Endothelial cell of umbilical vein (primary cell): ENCODE measurements around the gene POLG.

Experiments
- FOS ChIP-seq: IDR thresholded peaks from 2 replicates; pipeline ENCODE4 v1.6.1; 2011; ENCODE audit warnings: mild to moderate bottlenecking, low read length, moderate library complexity, borderline replicate concordance; ENCODE audit not compliant: insufficient read depth
- POLR2A ChIP-seq: IDR thresholded peaks from 2 replicates; pipeline ENCODE4 v1.6.1; 2012; ENCODE audit warnings: low read depth, mild to moderate bottlenecking, control low read depth, low read length
- POLR2AphosphoS5 ChIP-seq: IDR thresholded peaks from 2 replicates; pipeline ENCODE4 v1.6.1; 2012; ENCODE audit warnings: low read depth, mild to moderate bottlenecking, control low read depth, low read length, moderate library complexity; ENCODE audit not compliant: insufficient read depth
- TF ChIP-seq, protein P1 (sequence below), 2 donors: IDR thresholded peaks; 1 replicate in 1 of 2; 2 replicates in 1 of 2; pipeline ENCODE4 v1.5.1; 2011; ENCODE audit warnings: low read length in 2 of 2, mild to moderate bottlenecking in 2 of 2, moderate library complexity in 2 of 2, control low read depth in 1 of 2, inconsistent platforms in 1 of 2, low read depth in 1 of 2; ENCODE audit not compliant: insufficient read depth in 1 of 2; ENCODE audit errors: extremely low read depth in 1 of 2
- TF ChIP-seq, protein P2 (sequence below): IDR thresholded peaks from 2 replicates; pipeline ENCODE4 v1.6.1; 2011; ENCODE audit not compliant: insufficient read depth, insufficient read length

DNA sequence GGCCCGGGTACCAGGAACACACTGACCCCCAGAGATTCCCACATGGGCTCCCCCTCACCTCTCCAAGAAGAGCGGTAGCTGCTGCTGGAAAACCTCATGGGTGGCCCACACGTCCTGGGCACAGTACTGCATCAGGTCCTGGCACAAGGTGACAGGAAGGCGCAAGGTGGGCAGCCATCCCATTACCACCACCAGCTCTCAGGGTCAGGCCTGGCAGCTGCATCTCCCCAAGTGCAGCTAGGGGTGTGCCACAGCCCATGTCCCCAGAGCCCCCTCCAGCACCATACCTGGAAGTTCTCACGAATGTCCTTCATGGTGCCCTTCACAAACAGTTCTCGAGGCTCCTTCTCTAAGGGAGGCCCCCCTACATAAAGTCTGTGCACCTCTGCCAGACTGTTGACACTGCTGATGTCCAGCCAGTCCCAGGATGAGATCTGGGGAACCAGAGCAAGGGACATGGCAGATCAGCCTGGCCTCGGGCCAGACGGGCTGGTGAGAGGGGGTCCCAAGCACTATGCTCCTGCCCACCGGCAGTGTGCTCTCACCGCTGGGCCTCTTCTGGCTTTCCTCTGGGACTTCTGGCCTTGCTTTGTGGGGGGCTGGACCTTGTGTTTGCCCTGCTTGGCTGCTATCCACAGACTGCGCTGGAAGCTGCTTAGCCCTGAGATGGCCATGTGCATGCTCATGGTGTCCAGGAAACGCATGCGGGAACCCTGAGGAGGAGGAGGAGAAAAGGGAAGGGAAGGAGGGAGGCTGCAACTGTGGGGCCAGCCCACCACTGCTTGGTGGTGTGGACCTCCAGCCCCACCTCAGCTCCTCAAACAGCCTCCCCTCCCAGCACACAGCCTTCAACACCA lies 6.0 kb downstream of the POLG start:
- TF ChIP-seq, protein P1, sequence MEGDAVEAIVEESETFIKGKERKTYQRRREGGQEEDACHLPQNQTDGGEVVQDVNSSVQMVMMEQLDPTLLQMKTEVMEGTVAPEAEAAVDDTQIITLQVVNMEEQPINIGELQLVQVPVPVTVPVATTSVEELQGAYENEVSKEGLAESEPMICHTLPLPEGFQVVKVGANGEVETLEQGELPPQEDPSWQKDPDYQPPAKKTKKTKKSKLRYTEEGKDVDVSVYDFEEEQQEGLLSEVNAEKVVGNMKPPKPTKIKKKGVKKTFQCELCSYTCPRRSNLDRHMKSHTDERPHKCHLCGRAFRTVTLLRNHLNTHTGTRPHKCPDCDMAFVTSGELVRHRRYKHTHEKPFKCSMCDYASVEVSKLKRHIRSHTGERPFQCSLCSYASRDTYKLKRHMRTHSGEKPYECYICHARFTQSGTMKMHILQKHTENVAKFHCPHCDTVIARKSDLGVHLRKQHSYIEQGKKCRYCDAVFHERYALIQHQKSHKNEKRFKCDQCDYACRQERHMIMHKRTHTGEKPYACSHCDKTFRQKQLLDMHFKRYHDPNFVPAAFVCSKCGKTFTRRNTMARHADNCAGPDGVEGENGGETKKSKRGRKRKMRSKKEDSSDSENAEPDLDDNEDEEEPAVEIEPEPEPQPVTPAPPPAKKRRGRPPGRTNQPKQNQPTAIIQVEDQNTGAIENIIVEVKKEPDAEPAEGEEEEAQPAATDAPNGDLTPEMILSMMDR (IDR thresholded peaks at IDR 0.05; ENCODE audit: extremely low read depth in 1 of 2, insufficient read depth in 1 of 2, low read depth in 1 of 2, low read length in 2 of 2) = no peak
- TF ChIP-seq POLR2AphosphoS5 (no peak), POLR2A (no peak), FOS (no peak)
- TF ChIP-seq, protein P2, sequence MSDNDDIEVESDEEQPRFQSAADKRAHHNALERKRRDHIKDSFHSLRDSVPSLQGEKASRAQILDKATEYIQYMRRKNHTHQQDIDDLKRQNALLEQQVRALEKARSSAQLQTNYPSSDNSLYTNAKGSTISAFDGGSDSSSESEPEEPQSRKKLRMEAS = no peak
